Urothelium cell line (cell line): Measurements from ENCODE around the gene CACNA1A.
"Not testable (repeated sequence)": the region's sequence is repeated elsewhere in the genome, so short reads cannot be mapped to it uniquely, and the experiment has no call there.

Experiments used
- DNase-seq: peaks from one replicate; pipeline ENCODE4 v3.0.0; 2011; ENCODE audit warnings: low spot score, mixed read lengths
- FAIRE-seq: peaks from 2 replicates; lab custom pipeline; 2011; peaks lifted over from hg19 to GRCh38; lab: Jason Lieb, UNC

Gene CACNA1A

DNA sequence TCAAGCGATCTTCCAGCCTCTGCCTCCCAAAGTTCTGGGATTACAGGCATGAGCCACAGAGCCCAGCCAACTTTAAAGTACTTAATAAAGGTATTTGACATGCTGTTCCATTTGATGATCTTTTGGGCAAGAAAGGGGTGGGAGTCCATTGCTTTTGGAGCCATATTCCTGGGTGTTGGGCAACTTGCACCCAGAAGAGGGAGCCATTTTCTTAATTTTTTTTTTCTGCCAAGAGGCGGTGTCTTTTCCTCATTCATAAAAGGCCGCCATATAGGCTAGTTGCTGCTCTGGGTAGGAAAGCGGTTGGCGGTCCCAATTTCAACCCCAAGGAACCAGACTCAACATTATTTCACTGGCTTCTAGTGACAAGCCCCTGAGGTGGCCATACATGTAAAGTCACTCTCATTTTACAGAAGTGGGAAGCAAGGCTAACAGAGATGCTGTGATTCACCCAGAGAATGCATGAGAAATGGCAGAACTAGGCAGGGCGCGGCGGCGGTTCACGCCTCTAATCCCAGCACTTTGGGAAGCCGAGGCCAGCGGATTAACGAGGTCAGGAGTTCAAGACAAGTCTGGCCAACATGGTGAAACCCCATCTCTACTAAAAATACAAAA is 139.6 kb downstream of the CACNA1A start:
- FAIRE-seq (no peak), DNase-seq (peak; percentile 44)

- DNase-seq = no peak
- no peak for FAIRE-seq
These were observed 142.3 kb downstream of the CACNA1A start for GRCh38 chr19:13363954-13364353.

- DNase-seq = no peak
These were observed 143.0 kb downstream of the CACNA1A start for GRCh38 chr19:13363245-13363644.

DNA sequence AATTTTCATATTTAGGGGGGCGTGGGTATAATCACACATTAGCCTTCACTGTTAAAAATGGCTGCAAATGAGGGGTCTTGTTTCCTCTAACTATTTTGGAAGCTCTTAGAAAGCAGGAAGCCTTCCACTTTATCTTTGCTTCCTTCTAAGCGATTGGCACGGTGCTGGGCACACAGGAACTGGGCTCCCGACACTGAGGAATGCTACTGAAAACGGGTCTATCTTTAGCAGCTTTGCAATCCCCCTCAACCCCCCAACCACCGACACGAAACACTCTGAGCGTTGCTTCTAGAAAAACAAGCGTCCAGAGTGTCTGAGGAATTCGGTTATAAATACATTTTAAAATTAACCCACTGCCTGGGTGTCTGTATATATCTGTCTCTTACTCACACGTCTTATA is 143.6 kb downstream of the CACNA1A start:
- no peak for FAIRE-seq
- DNase-seq = no peak

More at GRCh38 chr19:13363245-13363644, 143.0 kb downstream of the CACNA1A start:
- FAIRE-seq = no peak

DNA sequence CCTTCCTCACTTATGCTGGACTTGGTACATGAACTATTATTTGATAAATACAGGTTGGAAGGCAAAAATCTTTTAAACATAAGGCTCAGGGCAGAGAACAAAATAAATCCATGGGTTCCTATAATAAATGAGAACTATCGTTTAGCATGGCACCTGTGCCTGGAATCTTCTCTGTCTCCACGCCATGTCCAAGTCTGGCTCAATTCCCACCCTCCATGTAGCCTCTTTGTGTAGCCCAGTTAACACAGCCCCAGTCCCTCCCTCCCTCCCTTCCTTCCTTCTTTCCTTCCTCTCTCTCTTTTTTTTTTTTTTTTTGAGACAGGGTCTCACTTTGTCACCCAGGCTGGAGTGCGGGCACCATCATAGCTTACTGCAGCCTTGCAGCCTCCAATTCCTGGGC is 144.6 kb downstream of the CACNA1A start:
- not testable (repeated sequence) for DNase-seq, FAIRE-seq

DNA sequence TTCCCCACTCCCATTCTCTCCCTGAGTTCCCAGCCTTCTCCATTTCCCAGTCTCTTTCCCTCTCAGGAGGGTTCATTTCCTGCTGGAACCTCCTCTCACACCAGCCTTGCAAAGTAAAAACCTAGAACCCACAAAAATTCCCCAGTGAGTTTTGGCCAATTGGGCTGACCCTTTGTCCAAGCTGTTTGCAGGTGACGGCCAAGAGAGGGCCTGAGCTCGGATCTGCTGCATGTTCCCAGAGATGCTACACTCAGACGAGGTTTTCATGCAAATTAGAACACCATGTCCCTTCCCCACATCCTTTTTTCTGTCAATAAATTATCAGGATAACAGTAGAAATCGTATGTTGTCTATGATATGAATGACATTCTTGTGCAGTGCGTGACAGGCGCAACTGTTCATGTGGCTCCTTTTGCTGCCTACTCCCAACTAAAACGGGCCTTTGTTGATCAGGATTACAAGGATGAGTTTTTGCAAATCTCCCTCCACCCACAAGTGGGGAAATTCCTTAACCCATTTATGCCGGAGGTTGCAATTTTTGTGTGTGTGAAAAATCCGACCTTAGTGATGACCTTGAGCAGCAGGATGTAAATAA is 149.5 kb downstream of the CACNA1A start:
- DNase-seq (no peak), FAIRE-seq (no peak)

DNA sequence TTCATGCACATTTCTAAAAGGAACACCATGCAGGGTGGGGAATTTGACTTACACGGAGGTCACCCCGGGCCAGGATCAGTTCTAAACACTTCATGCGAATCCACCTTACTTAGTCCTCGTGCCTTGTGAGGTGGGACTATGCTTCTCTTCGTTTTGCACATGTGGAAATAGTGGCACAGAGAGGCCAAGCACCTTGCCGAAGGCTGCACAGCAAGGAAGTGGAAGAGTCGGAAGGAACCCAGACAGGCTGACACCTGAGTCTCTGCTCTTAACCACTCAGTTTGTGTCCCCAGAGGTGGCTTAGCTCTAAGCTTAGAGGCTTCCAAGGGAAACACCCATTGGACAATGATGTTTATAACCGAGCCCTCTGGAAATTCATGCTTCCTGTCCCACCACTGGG is 150.1 kb downstream of the CACNA1A start:
- no peak for DNase-seq
- no peak for FAIRE-seq

DNA sequence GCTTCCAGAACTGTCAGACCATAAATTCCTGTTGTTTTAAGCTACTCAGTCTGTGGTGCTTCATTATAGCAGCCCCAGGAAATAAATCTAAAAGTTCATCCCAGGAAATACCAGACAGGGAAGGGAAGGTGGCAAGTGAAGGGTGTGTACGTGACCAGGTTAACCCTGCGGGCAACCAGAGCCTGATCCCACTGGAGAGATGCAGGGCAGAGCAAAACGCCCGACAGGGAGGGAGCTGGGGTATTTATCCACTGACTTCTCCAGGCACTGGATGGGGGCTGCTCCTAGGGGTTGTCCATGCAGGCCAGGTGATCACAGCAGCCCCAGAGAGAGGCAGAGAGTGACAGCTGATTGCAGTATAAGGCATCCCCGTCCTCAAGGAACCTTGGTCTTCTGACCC is 150.9 kb downstream of the CACNA1A start:
- DNase-seq (no peak), FAIRE-seq (no peak)

- FAIRE-seq (no peak), DNase-seq (no peak)
These were observed 152.7 kb downstream of the CACNA1A start for GRCh38 chr19:13353625-13354024.

DNA sequence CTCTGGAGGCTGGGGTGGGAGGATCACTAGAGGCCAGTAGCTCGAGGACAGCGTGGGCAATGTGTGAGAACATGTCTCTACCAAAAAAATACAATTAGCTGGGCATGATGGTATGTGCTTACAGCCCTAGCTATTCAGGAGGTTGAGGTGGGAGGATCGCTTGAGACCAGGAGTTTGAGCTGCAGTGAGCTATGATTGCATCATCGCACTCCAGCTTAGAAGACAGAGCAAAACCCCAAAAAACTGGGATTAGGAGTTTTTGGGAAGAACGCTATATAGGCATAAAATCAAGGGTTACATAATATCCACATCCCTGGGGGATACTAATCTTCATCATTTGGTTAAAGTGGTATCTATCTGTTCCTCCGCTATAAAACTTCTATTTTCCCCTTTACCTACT is 155.5 kb downstream of the CACNA1A start:
- DNase-seq (no peak), FAIRE-seq (no peak)

- FAIRE-seq = no peak
- no peak for DNase-seq
These were observed 156.2 kb downstream of the CACNA1A start for GRCh38 chr19:13350072-13350471.

GRCh38 chr19:13347367-13347766 is 158.9 kb downstream of the CACNA1A start:
- DNase-seq (no peak), FAIRE-seq (no peak)

GRCh38 chr19:13343514-13343913 is 162.8 kb downstream of the CACNA1A start:
- DNase-seq (no peak), FAIRE-seq (no peak)

DNA sequence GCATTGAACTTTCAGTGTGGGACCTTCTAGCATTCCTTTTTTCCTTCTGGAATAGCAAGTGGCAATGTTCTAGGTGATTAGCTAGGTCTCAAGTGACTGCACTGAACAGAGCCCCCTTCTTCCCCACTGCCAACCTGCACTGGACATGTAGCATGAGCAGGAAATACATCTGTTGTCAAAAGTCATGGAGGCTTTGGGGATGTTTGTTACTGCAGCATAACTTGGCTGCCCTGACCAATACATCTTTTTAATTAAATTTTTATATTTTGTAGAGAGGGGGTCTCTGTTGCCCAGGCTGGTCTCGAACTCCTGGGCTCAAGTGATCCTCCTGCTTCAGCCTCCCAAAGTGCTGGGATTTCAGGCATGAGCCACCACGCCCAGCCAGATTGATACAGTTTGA is 163.6 kb downstream of the CACNA1A start:
- FAIRE-seq (no peak), DNase-seq (no peak)

- DNase-seq = no peak
- no peak for FAIRE-seq
These were observed 166.4 kb downstream of the CACNA1A start for GRCh38 chr19:13339869-13340268.

GRCh38 chr19:13337181-13337580 is 169.1 kb downstream of the CACNA1A start:
- FAIRE-seq = no peak
- no peak for DNase-seq

GRCh38 chr19:13334801-13335481 is 171.3 kb downstream of the CACNA1A start:
- DNase-seq (no peak), FAIRE-seq (no peak)

GRCh38 chr19:13330285-13330684 is 176.0 kb downstream of the CACNA1A start:
- FAIRE-seq (no peak), DNase-seq (no peak)

GRCh38 chr19:13329766-13330165 is 176.5 kb downstream of the CACNA1A start:
- DNase-seq = peak; percentile 65
- no peak for FAIRE-seq

DNA sequence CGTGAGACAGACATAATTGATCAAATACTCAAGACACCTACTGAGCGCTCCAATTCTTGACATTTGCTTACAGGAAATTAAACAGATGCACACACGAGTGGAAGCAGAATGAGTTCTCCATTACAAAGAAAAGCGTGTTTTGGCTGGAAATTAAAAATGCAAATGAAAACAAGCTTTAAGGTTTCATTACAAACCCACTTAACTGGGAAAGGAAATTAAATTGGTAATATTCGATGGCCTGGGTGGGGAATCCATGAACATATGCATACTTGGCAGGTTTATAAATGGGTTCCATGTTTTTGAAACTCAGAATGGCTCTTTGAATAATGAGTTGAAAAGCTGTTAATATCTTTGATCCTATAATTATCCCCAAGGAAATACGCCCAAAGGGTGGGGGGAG is 178.0 kb downstream of the CACNA1A start:
- FAIRE-seq = no peak
- no peak for DNase-seq

DNA sequence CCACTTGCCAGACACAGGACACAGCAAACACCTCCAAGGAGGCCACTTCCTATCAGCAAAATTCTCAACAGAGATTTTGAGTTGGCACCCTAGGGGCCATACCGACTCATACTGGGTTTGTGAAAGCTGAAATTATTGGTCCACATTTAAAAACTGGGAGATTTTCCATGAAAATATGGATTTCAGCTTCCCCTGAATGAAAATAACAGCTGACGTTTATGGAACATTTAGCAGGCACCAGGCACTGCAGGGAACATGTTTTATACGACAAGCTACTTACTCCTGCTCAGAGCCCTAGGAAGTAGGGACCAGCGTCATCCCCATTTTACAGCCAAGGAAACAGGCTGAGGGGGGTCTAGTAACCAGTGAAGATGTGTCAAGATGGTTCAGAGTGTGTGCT is 186.8 kb downstream of the CACNA1A start:
- no peak for FAIRE-seq
- DNase-seq = no peak

- no peak for FAIRE-seq
These were observed 188.1 kb downstream of the CACNA1A start for GRCh38 chr19:13318190-13318589.

More at GRCh38 chr19:13318190-13318589, 188.1 kb downstream of the CACNA1A start:
- DNase-seq = no peak
